CD4-positive, alpha-beta T cell (primary cell): ENCODE results near the gene OCA2. TPM values are rescaled to one million over a fixed set of nuclear protein-coding genes. Genes with fewer than 3 reads are reported as not detected.

Experiments used
- ATAC-seq: fragments of 200-7000 bp; cut with Tn5 transposase; one replicate; pipeline ENCODE4 v1.10.0; 2022; ENCODE audit warnings: mild to moderate bottlenecking; ENCODE audit not compliant: poor library complexity
- CTCF ChIA-PET: fragments of 350-600 bp; sonication (Branson Sonifier 250); formaldehyde crosslinking; loops from one replicate; lab custom pipeline; 2021; ENCODE audit warnings: antibody characterized with exemption, inconsistent platforms; lab: Charles Lee
- POLR2A ChIA-PET: fragments of 350-600 bp; sonication (Branson Sonifier 250); formaldehyde crosslinking; loops from one replicate; lab custom pipeline; 2021; ENCODE audit warnings: antibody characterized with exemption, inconsistent platforms; lab: Charles Lee
- DNase-seq, 14 experiments: peaks; one replicate each; pipeline ENCODE4 v3.0.0-alpha.2; 2013 to 2020; ENCODE audit warnings: mixed read lengths in 2 of 14
- H3K27ac ChIP-seq, 2 donors: one replicate each; pipeline versions ENCODE4 v1.5.1 to v1.7.0; 2013; ENCODE audit warnings: low read length in 2 of 2, low read depth in 1 of 2, mild to moderate bottlenecking in 1 of 2
- H3K27me3 ChIP-seq, 2 experiments: 1 replicate in 1 of 2; 2 replicates in 1 of 2; pipeline versions ENCODE4 v1.6.1 to v1.7.0; 2013; ENCODE audit warnings: low read length in 2 of 2, control low read depth in 1 of 2, mild to moderate bottlenecking in 1 of 2, moderate library complexity in 1 of 2; ENCODE audit not compliant: insufficient read depth in 2 of 2, control insufficient read depth in 1 of 2
- H3K36me3 ChIP-seq: one replicate; pipeline ENCODE4 v1.6.1; 2013; ENCODE audit warnings: low read length, control low read depth; ENCODE audit not compliant: insufficient read depth
- H3K4me1 ChIP-seq: one replicate; pipeline ENCODE4 v1.6.1; 2013; ENCODE audit warnings: low read length, control low read depth; ENCODE audit not compliant: insufficient read depth
- H3K4me3 ChIP-seq: one replicate; pipeline ENCODE4 v1.5.1; 2013; ENCODE audit warnings: mild to moderate bottlenecking, low read length, moderate library complexity
- H3K9me3 ChIP-seq, 2 experiments: 1 replicate in 1 of 2; 2 replicates in 1 of 2; pipeline versions ENCODE4 v1.6.1 to v1.7.0; 2013; ENCODE audit warnings: low read length in 2 of 2, mild to moderate bottlenecking in 2 of 2, control low read depth in 1 of 2, moderate library complexity in 1 of 2; ENCODE audit not compliant: control insufficient read depth in 1 of 2, insufficient read depth in 1 of 2
- H3K27ac Mint-ChIP-seq: one replicate; pipeline ENCODE4 v1.8.0; 2020; ENCODE audit warnings: mixed read lengths
- H3K27me3 Mint-ChIP-seq: one replicate; pipeline ENCODE4 v1.8.0; 2021; ENCODE audit warnings: mixed read lengths
- H3K36me3 Mint-ChIP-seq: one replicate; pipeline ENCODE4 v1.8.0; 2021; ENCODE audit warnings: low read depth, mixed read lengths
- H3K4me1 Mint-ChIP-seq: one replicate; pipeline ENCODE4 v1.8.0; 2021; ENCODE audit warnings: low read depth, mixed read lengths
- H3K4me3 Mint-ChIP-seq: one replicate; pipeline ENCODE4 v1.8.0; 2020; ENCODE audit warnings: mild to moderate bottlenecking, mixed read lengths
- H3K9me3 Mint-ChIP-seq: one replicate; pipeline ENCODE4 v1.8.0; 2020; ENCODE audit warnings: mixed read lengths
- intact Hi-C, 2 experiments: fragments of 100-400 bp; cut with DNase I in 1 of 2; cut with micrococcal nuclease in 1 of 2; formaldehyde crosslinking; loops; one replicate each; pipeline versions ENCODE4 v1.15.1 to v1.9.0; 2023 to 2025; cut with DNase I, micrococcal nuclease
- total RNA-seq, 174 experiments: library from RNA in 2 of 174; stranded (reverse) in 2 of 174; gene quantifications; one replicate each; pipeline ENCODE4 v1.2.3 and lab custom pipeline; 2021 to 2026
- TF ChIP-seq, protein P1 (sequence below): fragments of 200-600 bp; IDR thresholded peaks from one replicate; pipeline ENCODE4 v1.8.0; 2022; ENCODE audit warnings: antibody characterized with exemption, mild to moderate bottlenecking

Gene OCA2
- total RNA-seq, 2 experiments from 2014 or later: not detected

DNA sequence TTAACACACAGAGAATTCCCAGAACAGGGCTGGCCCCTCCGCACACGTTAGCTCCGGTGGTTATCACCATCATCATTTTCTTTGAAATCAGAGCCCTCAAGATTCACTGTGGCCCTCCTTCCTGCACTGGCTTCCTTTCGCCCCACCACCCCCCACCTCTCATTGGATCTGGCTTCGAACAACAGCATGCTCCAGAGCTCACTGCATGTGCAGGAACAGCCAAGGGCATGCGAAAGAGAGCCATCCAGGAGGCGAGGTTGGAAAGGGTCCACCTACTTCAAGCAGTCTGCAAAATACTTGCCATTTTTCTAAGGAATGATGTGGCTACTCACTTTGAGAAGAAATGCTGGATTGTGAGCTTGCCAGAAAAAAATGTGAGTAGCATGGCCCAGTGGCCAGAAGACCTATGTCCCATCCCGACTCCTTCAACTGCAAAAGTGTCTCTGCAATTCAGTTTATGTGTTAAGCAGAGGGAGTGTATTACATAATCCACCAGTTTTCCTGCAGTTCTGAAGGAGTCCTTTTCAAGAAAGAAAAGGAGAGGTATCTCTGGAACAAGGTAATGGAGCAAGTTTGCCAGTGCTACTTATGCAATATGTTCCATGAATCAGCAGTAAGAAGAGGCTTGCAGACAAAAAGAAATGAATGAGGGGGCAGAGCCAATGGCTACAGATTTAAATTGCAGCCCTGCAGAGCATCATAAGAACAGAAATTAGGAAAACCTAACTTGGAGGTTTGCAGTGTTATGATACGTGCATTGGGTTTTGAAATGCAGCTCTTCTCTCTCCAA is 92.8 kb downstream of the OCA2 start:
- intact Hi-C loops: no loop called here
- Histone ChIP-seq H3K9me3 (peaks cover 0 to 32% of the 10 kb centered on the region in 2 experiments), H3K4me3 (no peak overlapping the region), H3K36me3 (no peaks in the 10 kb centered on the region), H3K27ac (no peak overlapping the region), H3K4me1 (no peaks in the 10 kb centered on the region), H3K27me3 (no peaks in the 10 kb centered on the region)
- ChIA-PET POLR2A (no interaction called here), CTCF (no interaction called here)
- DNase-seq: no peak
- peaks cover 4% of the 10 kb centered on the region for H3K27me3 Mint-ChIP-seq
- H3K9me3 Mint-ChIP-seq: peaks cover 2% of the 10 kb centered on the region
- H3K4me3 Mint-ChIP-seq: no peak overlapping the region
- TF ChIP-seq, protein P1, sequence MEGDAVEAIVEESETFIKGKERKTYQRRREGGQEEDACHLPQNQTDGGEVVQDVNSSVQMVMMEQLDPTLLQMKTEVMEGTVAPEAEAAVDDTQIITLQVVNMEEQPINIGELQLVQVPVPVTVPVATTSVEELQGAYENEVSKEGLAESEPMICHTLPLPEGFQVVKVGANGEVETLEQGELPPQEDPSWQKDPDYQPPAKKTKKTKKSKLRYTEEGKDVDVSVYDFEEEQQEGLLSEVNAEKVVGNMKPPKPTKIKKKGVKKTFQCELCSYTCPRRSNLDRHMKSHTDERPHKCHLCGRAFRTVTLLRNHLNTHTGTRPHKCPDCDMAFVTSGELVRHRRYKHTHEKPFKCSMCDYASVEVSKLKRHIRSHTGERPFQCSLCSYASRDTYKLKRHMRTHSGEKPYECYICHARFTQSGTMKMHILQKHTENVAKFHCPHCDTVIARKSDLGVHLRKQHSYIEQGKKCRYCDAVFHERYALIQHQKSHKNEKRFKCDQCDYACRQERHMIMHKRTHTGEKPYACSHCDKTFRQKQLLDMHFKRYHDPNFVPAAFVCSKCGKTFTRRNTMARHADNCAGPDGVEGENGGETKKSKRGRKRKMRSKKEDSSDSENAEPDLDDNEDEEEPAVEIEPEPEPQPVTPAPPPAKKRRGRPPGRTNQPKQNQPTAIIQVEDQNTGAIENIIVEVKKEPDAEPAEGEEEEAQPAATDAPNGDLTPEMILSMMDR: no peak
- no peak for ATAC-seq
- no peaks in the 10 kb centered on the region for H3K36me3 Mint-ChIP-seq
- no peak overlapping the region for H3K27ac Mint-ChIP-seq
- H3K4me1 Mint-ChIP-seq: no peaks in the 10 kb centered on the region

DNA sequence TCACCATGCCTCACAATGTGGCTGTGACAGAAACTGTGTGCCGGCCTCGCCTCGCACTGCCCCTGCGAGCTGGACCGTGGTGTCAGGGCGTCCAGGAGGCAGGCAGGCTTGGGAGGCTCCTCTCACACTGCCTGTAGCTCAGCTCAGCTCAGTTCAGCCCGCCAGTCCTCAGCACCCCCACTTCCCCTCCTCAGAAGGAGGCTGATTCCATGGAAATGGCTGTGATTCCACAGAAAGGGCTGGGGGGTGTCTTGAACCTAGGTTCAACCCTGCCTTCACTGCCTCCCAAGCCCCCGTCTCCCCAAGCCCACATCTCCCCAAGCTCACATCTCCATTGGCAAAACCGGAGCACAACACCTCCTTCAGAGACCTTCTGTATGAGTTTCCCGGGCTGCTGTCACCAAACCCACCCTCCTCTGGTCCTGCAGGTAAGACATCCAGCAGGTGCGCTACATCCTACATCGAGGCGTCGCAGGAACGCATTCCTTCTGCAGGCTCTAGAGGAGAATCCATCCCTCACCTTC is 94.0 kb downstream of the OCA2 start:
- DNase-seq (no peak), ATAC-seq (no peak)
- intact Hi-C loops: no loop called here
- H3K4me1 ChIP-seq: no peaks in the 10 kb centered on the region
- no peaks in the 10 kb centered on the region for H3K27me3 ChIP-seq
- Mint-ChIP-seq H3K9me3 (peaks cover 2% of the 10 kb centered on the region), H3K36me3 (no peaks in the 10 kb centered on the region), H3K4me3 (no peak overlapping the region), H3K27me3 (peaks cover 9% of the 10 kb centered on the region), H3K27ac (no peak overlapping the region), H3K4me1 (no peaks in the 10 kb centered on the region)
- ChIA-PET POLR2A (no interaction called here), CTCF (no interaction called here)
- no peak overlapping the region for H3K27ac ChIP-seq
- H3K9me3 ChIP-seq: peaks cover 0 to 32% of the 10 kb centered on the region in 2 experiments
- H3K4me3 ChIP-seq: no peak overlapping the region
- TF ChIP-seq, protein P1: no peak
- no peaks in the 10 kb centered on the region for H3K36me3 ChIP-seq

DNA sequence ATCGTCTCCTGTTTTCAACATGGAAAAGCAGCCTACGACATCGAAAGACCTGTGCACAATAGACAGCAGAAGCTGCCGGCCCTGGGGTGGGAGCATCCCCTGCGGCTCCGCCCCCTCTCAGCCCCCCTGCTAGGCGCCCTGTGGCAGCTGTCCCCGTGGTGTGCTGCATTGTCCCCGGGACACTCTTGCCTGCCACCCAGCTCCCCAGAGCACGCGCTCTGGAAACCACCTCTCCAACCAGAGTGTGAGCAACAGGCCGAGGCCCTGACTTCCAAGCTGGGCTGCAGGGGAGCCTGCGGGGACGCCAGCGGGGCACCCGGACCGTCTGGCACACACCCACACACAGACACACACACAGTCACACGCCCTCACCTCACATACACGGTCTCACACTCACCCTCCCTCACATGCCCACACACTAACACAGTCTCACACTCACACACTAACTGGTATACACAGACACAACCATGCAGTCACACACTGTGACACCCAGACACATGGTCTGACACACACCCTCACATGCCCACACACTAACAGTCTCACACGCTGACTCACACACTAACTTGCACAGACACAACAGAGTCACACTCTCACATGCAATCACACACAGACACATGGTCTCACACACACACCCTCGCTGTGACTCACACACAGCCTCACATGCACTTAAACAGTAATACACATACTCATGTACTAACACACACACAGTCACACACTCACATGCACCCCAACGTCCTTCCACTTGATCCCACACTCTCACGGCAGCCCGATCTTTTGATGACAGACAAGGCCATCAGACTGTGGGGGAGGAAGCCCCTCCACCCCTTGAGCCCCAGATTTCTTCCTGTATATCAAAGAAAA is 94.7 kb downstream of the OCA2 start:
- H3K27ac Mint-ChIP-seq: no peak overlapping the region
- Histone ChIP-seq H3K9me3 (peaks cover 0 to 30% of the 10 kb centered on the region in 2 experiments), H3K27ac (no peak overlapping the region), H3K36me3 (no peaks in the 10 kb centered on the region), H3K4me3 (no peak overlapping the region), H3K27me3 (no peaks in the 10 kb centered on the region), H3K4me1 (no peaks in the 10 kb centered on the region)
- TF ChIP-seq, protein P1: no peak
- CTCF ChIA-PET: no interaction called here
- POLR2A ChIA-PET: no interaction called here
- peaks cover 9% of the 10 kb centered on the region for H3K27me3 Mint-ChIP-seq
- intact Hi-C loops: no loop called here
- ATAC-seq: no peak
- no peak overlapping the region for H3K4me3 Mint-ChIP-seq
- no peaks in the 10 kb centered on the region for H3K36me3 Mint-ChIP-seq
- DNase-seq: no peak
- peaks cover 2% of the 10 kb centered on the region for H3K9me3 Mint-ChIP-seq
- no peaks in the 10 kb centered on the region for H3K4me1 Mint-ChIP-seq
